GM23338 (cell line): ENCODE data around the gene ENOX1. TPM values are rescaled to one million over a fixed set of nuclear protein-coding genes. Genes with fewer than 3 reads are reported as not detected.

Experiments used
- ATAC-seq: fragments of 200-7000 bp; cut with Tn5 transposase; 3 replicates; pipeline ENCODE4 v1.9.1; 2020
- DNase-seq: peaks from one replicate; pipeline ENCODE4 v3.0.0-alpha.2; 2015; ENCODE audit warnings: low spot score
- H2AFZ ChIP-seq: fragments of 200-600 bp; sonication (generic); 2 replicates; pipeline ENCODE4 v1.8.0; 2016; ENCODE audit warnings: antibody characterized with exemption, mild to moderate bottlenecking, moderate library complexity
- H3F3A ChIP-seq: fragments of 200-600 bp; sonication (generic); replicated peaks from 2 replicates; pipeline ENCODE4 v1.8.0; 2017; ENCODE audit warnings: antibody characterized with exemption, mixed run types, low read depth
- H3K27ac ChIP-seq: fragments of 200-600 bp; sonication (generic); 2 replicates; pipeline ENCODE4 v1.6.1; 2016; ENCODE audit warnings: low read depth
- H3K27me3 ChIP-seq: fragments of 200-600 bp; sonication (generic); 2 replicates; pipeline ENCODE4 v1.8.0; 2016; ENCODE audit warnings: mild to moderate bottlenecking, mixed run types, moderate library complexity; ENCODE audit not compliant: insufficient read depth
- H3K36me3 ChIP-seq: fragments of 200-600 bp; sonication (generic); 2 replicates; pipeline ENCODE4 v1.8.0; 2016; ENCODE audit warnings: mild to moderate bottlenecking; ENCODE audit not compliant: insufficient read depth
- H3K4me1 ChIP-seq: fragments of 200-600 bp; sonication (generic); 2 replicates; pipeline ENCODE4 v1.8.0; 2016; ENCODE audit warnings: mild to moderate bottlenecking, moderate library complexity; ENCODE audit not compliant: insufficient read depth
- H3K4me2 ChIP-seq: fragments of 200-600 bp; sonication (generic); 2 replicates; pipeline ENCODE4 v1.7.1; 2017; ENCODE audit warnings: mixed run types
- H3K4me3 ChIP-seq: fragments of 200-600 bp; sonication (generic); 2 replicates; pipeline ENCODE4 v1.6.1; 2016; ENCODE audit warnings: mixed run types
- H3K79me2 ChIP-seq: fragments of 200-600 bp; sonication (generic); replicated peaks from 2 replicates; pipeline ENCODE4 v1.8.0; 2017; ENCODE audit warnings: mild to moderate bottlenecking; ENCODE audit not compliant: insufficient read depth
- H3K9me2 ChIP-seq: fragments of 200-600 bp; sonication (generic); 2 replicates; pipeline ENCODE4 v1.8.0; 2017; ENCODE audit not compliant: insufficient read depth
- H4K20me1 ChIP-seq: fragments of 200-600 bp; sonication (generic); replicated peaks from 2 replicates; pipeline ENCODE4 v1.8.0; 2017; ENCODE audit warnings: mild to moderate bottlenecking; ENCODE audit not compliant: insufficient read depth
- H3K27ac Mint-ChIP-seq: 2 replicates; pipeline ENCODE4 v1.8.0; 2020; ENCODE audit warnings: inconsistent platforms, mild to moderate bottlenecking, moderate library complexity, mixed read lengths
- H3K27me3 Mint-ChIP-seq: 3 replicates; pipeline ENCODE4 v1.8.0; 2022; ENCODE audit warnings: low read depth, mild to moderate bottlenecking, moderate library complexity, mixed read lengths, inconsistent platforms; ENCODE audit not compliant: insufficient read depth, poor library complexity
- H3K36me3 Mint-ChIP-seq: 3 replicates; pipeline ENCODE4 v1.8.0; 2021; ENCODE audit warnings: low read depth, mild to moderate bottlenecking, inconsistent platforms, moderate library complexity, mixed read lengths
- H3K4me1 Mint-ChIP-seq: 3 replicates; pipeline ENCODE4 v1.8.0; 2020; ENCODE audit warnings: mild to moderate bottlenecking, inconsistent platforms, mixed read lengths
- H3K4me3 Mint-ChIP-seq: 3 replicates; pipeline ENCODE4 v1.8.0; 2021; ENCODE audit warnings: moderate library complexity, mild to moderate bottlenecking, inconsistent platforms, mixed read lengths
- H3K9me3 Mint-ChIP-seq: 3 replicates; pipeline ENCODE4 v1.8.0; 2020; ENCODE audit warnings: moderate library complexity, mild to moderate bottlenecking, inconsistent platforms, mixed read lengths
- CREB1 ChIP-seq: fragments of 250-450 bp; sonication (Bioruptor Pico); IDR thresholded peaks from 2 replicates; pipeline ENCODE4 v1.5.0; 2020; ENCODE audit warnings: low read depth, mild to moderate bottlenecking, moderate library complexity
- EZH2 ChIP-seq: fragments of 200-600 bp; sonication (generic); IDR thresholded peaks from one replicate; pipeline ENCODE4 v1.8.0; 2017; ENCODE audit warnings: antibody characterized with exemption, mild to moderate bottlenecking, low read depth; ENCODE audit not compliant: unreplicated experiment
- JUNB ChIP-seq: IDR thresholded peaks from one replicate; pipeline ENCODE4 v1.6.1; 2016; ENCODE audit warnings: antibody characterized with exemption; ENCODE audit not compliant: unreplicated experiment
- POLR2AphosphoS5 ChIP-seq: IDR thresholded peaks from 2 replicates; pipeline ENCODE4 v1.6.1; 2016; ENCODE audit warnings: antibody characterized with exemption, low read depth
- STAT1 ChIP-seq: IDR thresholded peaks from one replicate; pipeline ENCODE4 v1.6.1; 2016; ENCODE audit warnings: antibody characterized with exemption; ENCODE audit not compliant: unreplicated experiment
- ZNF114 ChIP-seq: fragments of 250-450 bp; sonication (Bioruptor Pico); IDR thresholded peaks from 2 replicates; pipeline ENCODE4 v1.5.0; 2020; ENCODE audit warnings: mild to moderate bottlenecking, moderate library complexity
- ZNF331 ChIP-seq: fragments of 250-450 bp; sonication (Bioruptor Pico); IDR thresholded peaks from 2 replicates; pipeline ENCODE4 v1.5.0; 2020; ENCODE audit warnings: low read depth, mild to moderate bottlenecking, moderate library complexity
- polyA plus RNA-seq: library from polyadenylated mRNA; unstranded; fragments of >200 nt; fragmentation: Nextera tagmentation; extraction: Ambion mirVana; gene quantifications from 2 replicates; pipeline ENCODE4 v1.2.1, GENCODE V29; 2016
- total RNA-seq: library from RNA; depleted of rRNA; stranded (reverse); fragments of >200 nt; shearing (Covaris generic); gene quantifications from 2 replicates; pipeline ENCODE4 v1.2.3, GENCODE V29; 2014
- TF ChIP-seq, protein P1 (sequence below): fragments of 250-450 bp; sonication (Bioruptor Pico); IDR thresholded peaks from 2 replicates; pipeline ENCODE4 v1.5.0; 2020; ENCODE audit warnings: mild to moderate bottlenecking, moderate library complexity
- TF ChIP-seq, protein P2 (sequence below): IDR thresholded peaks from one replicate; pipeline ENCODE4 v1.6.1; 2018; ENCODE audit warnings: antibody characterized with exemption; ENCODE audit not compliant: unreplicated experiment
- TF ChIP-seq, protein P3 (sequence below): IDR thresholded peaks from 2 replicates; pipeline ENCODE4 v1.6.1; 2016; ENCODE audit warnings: antibody characterized with exemption

The ENOX1 gene
- total and polyA plus RNA-seq, 2 experiments from 2014 or later = 0.66 to 0.81 TPM

DNA sequence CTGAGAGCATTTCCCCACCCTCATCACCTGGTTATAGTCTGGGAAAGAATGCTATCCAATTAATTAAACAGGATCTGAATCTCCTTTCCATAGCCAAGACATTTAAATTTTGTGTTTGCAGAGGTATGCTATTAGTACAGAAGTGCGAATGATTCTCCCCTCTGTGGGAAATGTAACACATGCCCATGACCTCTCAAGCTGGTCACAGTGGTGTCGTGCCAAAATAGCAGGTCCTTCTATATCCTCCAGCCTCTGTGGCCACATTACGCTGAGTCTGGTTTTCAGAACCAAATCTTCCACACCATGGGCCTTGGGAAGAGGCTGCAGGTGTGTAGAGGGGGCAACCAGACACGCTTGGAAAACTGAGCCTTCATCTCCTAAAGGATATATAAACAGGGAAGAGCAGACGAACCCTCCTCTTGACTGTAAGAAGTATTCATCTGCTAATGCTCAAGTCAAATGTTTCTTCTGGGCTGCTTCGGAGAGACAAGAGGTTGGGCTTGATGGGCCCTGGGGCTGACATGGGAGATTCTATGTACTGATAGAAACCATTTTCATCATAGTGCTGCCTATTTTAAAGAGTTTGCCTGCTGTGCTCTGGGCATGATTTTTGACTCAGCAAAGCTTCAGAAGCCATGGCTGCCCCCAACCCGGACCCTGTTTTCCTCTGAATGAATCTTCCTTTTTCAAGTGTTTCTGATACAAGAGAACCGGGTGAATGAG, 565.7 kb downstream of the ENOX1 start:
- H3K9me3 Mint-ChIP-seq = no peaks in the 10 kb centered on the region
- no peak overlapping the region for H3K4me3 Mint-ChIP-seq
- DNase-seq (no peak), ATAC-seq (no peak)
- Histone ChIP-seq H3K4me3 (no peak overlapping the region), H3K4me2 (no peak overlapping the region), H3K27ac (no peak overlapping the region), H3K9me2 (no peaks in the 10 kb centered on the region), H2AFZ (no peak overlapping the region), H3K27me3 (no peaks in the 10 kb centered on the region), H3K79me2 (no peaks in the 10 kb centered on the region), H3K36me3 (no peaks in the 10 kb centered on the region), H3K4me1 (no peaks in the 10 kb centered on the region), H4K20me1 (no peaks in the 10 kb centered on the region), H3F3A (no peaks in the 10 kb centered on the region)
- H3K36me3 Mint-ChIP-seq = no peaks in the 10 kb centered on the region
- H3K27ac Mint-ChIP-seq = no peak overlapping the region
- TF ChIP-seq, protein P1, sequence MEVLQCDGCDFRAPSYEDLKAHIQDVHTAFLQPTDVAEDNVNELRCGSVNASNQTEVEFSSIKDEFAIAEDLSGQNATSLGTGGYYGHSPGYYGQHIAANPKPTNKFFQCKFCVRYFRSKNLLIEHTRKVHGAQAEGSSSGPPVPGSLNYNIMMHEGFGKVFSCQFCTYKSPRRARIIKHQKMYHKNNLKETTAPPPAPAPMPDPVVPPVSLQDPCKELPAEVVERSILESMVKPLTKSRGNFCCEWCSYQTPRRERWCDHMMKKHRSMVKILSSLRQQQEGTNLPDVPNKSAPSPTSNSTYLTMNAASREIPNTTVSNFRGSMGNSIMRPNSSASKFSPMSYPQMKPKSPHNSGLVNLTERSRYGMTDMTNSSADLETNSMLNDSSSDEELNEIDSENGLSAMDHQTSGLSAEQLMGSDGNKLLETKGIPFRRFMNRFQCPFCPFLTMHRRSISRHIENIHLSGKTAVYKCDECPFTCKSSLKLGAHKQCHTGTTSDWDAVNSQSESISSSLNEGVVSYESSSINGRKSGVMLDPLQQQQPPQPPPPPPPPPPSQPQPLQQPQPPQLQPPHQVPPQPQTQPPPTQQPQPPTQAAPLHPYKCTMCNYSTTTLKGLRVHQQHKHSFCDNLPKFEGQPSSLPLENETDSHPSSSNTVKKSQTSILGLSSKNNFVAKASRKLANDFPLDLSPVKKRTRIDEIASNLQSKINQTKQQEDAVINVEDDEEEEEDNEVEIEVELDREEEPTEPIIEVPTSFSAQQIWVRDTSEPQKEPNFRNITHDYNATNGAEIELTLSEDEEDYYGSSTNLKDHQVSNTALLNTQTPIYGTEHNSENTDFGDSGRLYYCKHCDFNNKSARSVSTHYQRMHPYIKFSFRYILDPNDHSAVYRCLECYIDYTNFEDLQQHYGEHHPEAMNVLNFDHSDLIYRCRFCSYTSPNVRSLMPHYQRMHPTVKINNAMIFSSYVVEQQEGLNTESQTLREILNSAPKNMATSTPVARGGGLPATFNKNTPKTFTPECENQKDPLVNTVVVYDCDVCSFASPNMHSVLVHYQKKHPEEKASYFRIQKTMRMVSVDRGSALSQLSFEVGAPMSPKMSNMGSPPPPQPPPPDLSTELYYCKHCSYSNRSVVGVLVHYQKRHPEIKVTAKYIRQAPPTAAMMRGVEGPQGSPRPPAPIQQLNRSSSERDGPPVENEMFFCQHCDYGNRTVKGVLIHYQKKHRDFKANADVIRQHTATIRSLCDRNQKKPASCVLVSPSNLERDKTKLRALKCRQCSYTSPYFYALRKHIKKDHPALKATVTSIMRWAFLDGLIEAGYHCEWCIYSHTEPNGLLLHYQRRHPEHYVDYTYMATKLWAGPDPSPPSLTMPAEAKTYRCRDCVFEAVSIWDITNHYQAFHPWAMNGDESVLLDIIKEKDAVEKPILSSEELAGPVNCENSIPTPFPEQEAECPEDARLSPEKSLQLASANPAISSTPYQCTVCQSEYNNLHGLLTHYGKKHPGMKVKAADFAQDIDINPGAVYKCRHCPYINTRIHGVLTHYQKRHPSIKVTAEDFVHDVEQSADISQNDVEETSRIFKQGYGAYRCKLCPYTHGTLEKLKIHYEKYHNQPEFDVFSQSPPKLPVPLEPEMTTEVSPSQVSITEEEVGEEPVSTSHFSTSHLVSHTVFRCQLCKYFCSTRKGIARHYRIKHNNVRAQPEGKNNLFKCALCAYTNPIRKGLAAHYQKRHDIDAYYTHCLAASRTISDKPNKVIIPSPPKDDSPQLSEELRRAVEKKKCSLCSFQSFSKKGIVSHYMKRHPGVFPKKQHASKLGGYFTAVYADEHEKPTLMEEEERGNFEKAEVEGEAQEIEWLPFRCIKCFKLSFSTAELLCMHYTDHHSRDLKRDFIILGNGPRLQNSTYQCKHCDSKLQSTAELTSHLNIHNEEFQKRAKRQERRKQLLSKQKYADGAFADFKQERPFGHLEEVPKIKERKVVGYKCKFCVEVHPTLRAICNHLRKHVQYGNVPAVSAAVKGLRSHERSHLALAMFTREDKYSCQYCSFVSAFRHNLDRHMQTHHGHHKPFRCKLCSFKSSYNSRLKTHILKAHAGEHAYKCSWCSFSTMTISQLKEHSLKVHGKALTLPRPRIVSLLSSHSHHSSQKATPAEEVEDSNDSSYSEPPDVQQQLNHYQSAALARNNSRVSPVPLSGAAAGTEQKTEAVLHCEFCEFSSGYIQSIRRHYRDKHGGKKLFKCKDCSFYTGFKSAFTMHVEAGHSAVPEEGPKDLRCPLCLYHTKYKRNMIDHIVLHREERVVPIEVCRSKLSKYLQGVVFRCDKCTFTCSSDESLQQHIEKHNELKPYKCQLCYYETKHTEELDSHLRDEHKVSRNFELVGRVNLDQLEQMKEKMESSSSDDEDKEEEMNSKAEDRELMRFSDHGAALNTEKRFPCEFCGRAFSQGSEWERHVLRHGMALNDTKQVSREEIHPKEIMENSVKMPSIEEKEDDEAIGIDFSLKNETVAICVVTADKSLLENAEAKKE = no peak
- peaks cover 3% of the 10 kb centered on the region for H3K4me1 Mint-ChIP-seq
- H3K27me3 Mint-ChIP-seq = peaks cover 3% of the 10 kb centered on the region

DNA sequence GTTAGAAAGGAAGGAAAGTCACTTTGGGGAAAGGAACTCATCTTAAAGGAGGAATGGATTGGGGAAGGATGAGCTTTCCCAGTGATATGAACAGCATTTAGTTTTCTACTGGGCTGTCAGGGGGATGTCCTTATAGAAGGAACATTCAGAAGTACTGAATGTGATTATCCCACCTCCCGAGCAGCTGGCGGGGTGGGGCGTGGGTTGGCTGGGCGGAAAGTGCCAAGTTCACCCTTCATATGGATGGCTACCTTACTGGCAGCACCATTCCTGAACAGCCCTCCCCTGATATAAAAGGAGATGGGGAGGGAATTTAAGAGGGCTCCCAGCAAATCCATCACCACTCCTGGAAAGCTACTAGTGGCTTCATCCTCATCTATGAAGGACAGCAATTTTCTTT, 572.6 kb downstream of the ENOX1 start:
- Mint-ChIP-seq H3K4me1 (no peaks in the 10 kb centered on the region), H3K36me3 (no peaks in the 10 kb centered on the region), H3K9me3 (no peaks in the 10 kb centered on the region), H3K27me3 (peaks cover 3% of the 10 kb centered on the region), H3K4me3 (no peak overlapping the region), H3K27ac (no peak overlapping the region)
- H3K27ac ChIP-seq = no peak overlapping the region
- no peaks in the 10 kb centered on the region for H3F3A ChIP-seq
- ATAC-seq (no peak), DNase-seq (no peak)
- H3K4me2 ChIP-seq = no peak overlapping the region
- no peaks in the 10 kb centered on the region for H3K9me2 ChIP-seq
- no peak overlapping the region for H3K4me3 ChIP-seq
- no peaks in the 10 kb centered on the region for H3K36me3 ChIP-seq
- H4K20me1 ChIP-seq = no peaks in the 10 kb centered on the region
- H3K4me1 ChIP-seq = no peaks in the 10 kb centered on the region
- H3K79me2 ChIP-seq = no peaks in the 10 kb centered on the region
- no peaks in the 10 kb centered on the region for H3K27me3 ChIP-seq
- peak overlapping the region; percentile 88 for H2AFZ ChIP-seq
- TF ChIP-seq EZH2 (no peak), ZNF114 (no peak), POLR2AphosphoS5 (no peak), ZNF331 (CRISPR knock-in tag) (no peak), CREB1 (CRISPR knock-in tag) (no peak), STAT1 (no peak), JUNB (no peak)
- TF ChIP-seq, protein P2, sequence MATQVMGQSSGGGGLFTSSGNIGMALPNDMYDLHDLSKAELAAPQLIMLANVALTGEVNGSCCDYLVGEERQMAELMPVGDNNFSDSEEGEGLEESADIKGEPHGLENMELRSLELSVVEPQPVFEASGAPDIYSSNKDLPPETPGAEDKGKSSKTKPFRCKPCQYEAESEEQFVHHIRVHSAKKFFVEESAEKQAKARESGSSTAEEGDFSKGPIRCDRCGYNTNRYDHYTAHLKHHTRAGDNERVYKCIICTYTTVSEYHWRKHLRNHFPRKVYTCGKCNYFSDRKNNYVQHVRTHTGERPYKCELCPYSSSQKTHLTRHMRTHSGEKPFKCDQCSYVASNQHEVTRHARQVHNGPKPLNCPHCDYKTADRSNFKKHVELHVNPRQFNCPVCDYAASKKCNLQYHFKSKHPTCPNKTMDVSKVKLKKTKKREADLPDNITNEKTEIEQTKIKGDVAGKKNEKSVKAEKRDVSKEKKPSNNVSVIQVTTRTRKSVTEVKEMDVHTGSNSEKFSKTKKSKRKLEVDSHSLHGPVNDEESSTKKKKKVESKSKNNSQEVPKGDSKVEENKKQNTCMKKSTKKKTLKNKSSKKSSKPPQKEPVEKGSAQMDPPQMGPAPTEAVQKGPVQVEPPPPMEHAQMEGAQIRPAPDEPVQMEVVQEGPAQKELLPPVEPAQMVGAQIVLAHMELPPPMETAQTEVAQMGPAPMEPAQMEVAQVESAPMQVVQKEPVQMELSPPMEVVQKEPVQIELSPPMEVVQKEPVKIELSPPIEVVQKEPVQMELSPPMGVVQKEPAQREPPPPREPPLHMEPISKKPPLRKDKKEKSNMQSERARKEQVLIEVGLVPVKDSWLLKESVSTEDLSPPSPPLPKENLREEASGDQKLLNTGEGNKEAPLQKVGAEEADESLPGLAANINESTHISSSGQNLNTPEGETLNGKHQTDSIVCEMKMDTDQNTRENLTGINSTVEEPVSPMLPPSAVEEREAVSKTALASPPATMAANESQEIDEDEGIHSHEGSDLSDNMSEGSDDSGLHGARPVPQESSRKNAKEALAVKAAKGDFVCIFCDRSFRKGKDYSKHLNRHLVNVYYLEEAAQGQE = no peak
- TF ChIP-seq, protein P3, sequence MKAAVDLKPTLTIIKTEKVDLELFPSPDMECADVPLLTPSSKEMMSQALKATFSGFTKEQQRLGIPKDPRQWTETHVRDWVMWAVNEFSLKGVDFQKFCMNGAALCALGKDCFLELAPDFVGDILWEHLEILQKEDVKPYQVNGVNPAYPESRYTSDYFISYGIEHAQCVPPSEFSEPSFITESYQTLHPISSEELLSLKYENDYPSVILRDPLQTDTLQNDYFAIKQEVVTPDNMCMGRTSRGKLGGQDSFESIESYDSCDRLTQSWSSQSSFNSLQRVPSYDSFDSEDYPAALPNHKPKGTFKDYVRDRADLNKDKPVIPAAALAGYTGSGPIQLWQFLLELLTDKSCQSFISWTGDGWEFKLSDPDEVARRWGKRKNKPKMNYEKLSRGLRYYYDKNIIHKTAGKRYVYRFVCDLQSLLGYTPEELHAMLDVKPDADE = no peak
